K562 (cell line): ENCODE data around the gene SRI. TPM values are rescaled to one million over a fixed set of nuclear protein-coding genes. Genes with fewer than 3 reads are reported as not detected.

Source experiments
- ATAC-seq: fragments of 200-7000 bp; cut with Tn5 transposase; 3 replicates; pipeline ENCODE4 v1.9.1; 2020; ENCODE audit warnings: moderate library complexity
- BruUV-seq: library from RNA; stranded (reverse); fragments of 400-500 nt; replicated peaks from 2 replicates; lab custom pipeline; 2021; lab: Mats Ljungman, UMichigan
- CTCF ChIA-PET: fragments of 300-600 bp; formaldehyde crosslinking; extraction: SDS; loops from one replicate; lab custom pipeline; 2021; ENCODE audit warnings: low intra/inter-chr PET ratio; lab: Yijun Ruan, JAX
- POLR2A ChIA-PET: fragments of 300-600, 350-650 bp; sonication (Branson Sonifier 250); formaldehyde crosslinking; extraction: SDS; loops from one replicate; lab custom pipeline; 2021; ENCODE audit warnings: antibody characterized with exemption, inconsistent platforms; lab: Yijun Ruan, JAX
- DNase-seq, 4 experiments: peaks; one replicate each; pipeline versions ENCODE4 v3.0.0 to v3.0.0-alpha.2; 2011 to 2018; ENCODE audit warnings: low spot score in 3 of 4, mixed read lengths in 3 of 4; ENCODE audit errors: extremely low read depth in 1 of 4
- FAIRE-seq: peaks from 2 replicates; lab custom pipeline; 2011; peaks lifted over from hg19 to GRCh38; lab: Jason Lieb, UNC
- H2AFZ ChIP-seq: 2 replicates; pipeline ENCODE4 v1.6.0; 2011; ENCODE audit warnings: low read depth, low read length, control low read depth, inconsistent platforms
- H3K27ac ChIP-seq: fragments of 200-600 bp; 3 replicates; pipeline ENCODE4 v1.8.0; 2011; ENCODE audit warnings: low read depth, mild to moderate bottlenecking, control low read depth, inconsistent platforms, low read length, moderate library complexity, mixed read lengths; ENCODE audit errors: extremely low read depth
- H3K27me3 ChIP-seq, 2 experiments: fragments of 300-600 bp in 1 of 2; 2 replicates in 1 of 2; 3 replicates in 1 of 2; pipeline versions ENCODE4 v1.6.0 to v1.8.0; 2011; ENCODE audit warnings: inconsistent platforms in 2 of 2, low read length in 2 of 2, mild to moderate bottlenecking in 1 of 2, mixed read lengths in 1 of 2, moderate library complexity in 1 of 2; ENCODE audit not compliant: control insufficient read depth in 2 of 2, insufficient read depth in 2 of 2
- H3K36me3 ChIP-seq: fragments of 300-600 bp; 3 replicates; pipeline ENCODE4 v1.8.0; 2011; ENCODE audit warnings: mild to moderate bottlenecking, low read length, inconsistent platforms; ENCODE audit not compliant: control insufficient read depth, insufficient read depth
- H3K4me1 ChIP-seq, 2 experiments: fragments of 200-600 bp in 1 of 2; replicated peaks in 1 of 2; 2 replicates in 1 of 2; 3 replicates in 1 of 2; pipeline versions ENCODE4 v1.5.1 to v1.8.0; 2011; ENCODE audit warnings: inconsistent platforms in 2 of 2, low read length in 2 of 2, mild to moderate bottlenecking in 1 of 2, mixed read lengths in 1 of 2, moderate library complexity in 1 of 2; ENCODE audit not compliant: control insufficient read depth in 2 of 2, insufficient read depth in 2 of 2
- H3K4me2 ChIP-seq: 2 replicates; pipeline ENCODE4 v1.6.1; 2011; ENCODE audit warnings: low read length, control low read depth, inconsistent platforms, mixed read lengths; ENCODE audit not compliant: insufficient read depth
- H3K4me3 ChIP-seq: fragments of 200-600 bp; sonication (generic), shearing (Covaris generic); 2 replicates; pipeline ENCODE4 v1.5.1; 2016; ENCODE audit warnings: control low read depth, inconsistent platforms
- H3K79me2 ChIP-seq: fragments of 200-600 bp; 3 replicates; pipeline ENCODE4 v1.8.0; 2011; ENCODE audit warnings: low read length, inconsistent platforms; ENCODE audit not compliant: control insufficient read depth, insufficient read depth
- H3K9ac ChIP-seq, 2 experiments: 2 replicates each; pipeline versions ENCODE4 v1.6.0 to v1.6.1; 2011; ENCODE audit warnings: low read depth in 2 of 2, low read length in 2 of 2, control low read depth in 1 of 2, inconsistent platforms in 1 of 2, mild to moderate bottlenecking in 1 of 2, mixed read lengths in 1 of 2; ENCODE audit not compliant: insufficient read depth in 1 of 2
- H3K9me1 ChIP-seq: one replicate; pipeline ENCODE4 v1.6.0; 2011; ENCODE audit warnings: inconsistent platforms, mild to moderate bottlenecking, low read length, moderate library complexity; ENCODE audit not compliant: control insufficient read depth, insufficient read depth
- H3K9me3 ChIP-seq: replicated peaks from 2 replicates; pipeline ENCODE4 v1.5.1; 2011; ENCODE audit warnings: low read depth, low read length, inconsistent platforms; ENCODE audit not compliant: control insufficient read depth, insufficient read depth
- H4K20me1 ChIP-seq: replicated peaks from 2 replicates; pipeline ENCODE4 v1.6.1; 2011; ENCODE audit warnings: low read length, inconsistent platforms, mixed read lengths; ENCODE audit not compliant: control insufficient read depth, insufficient read depth
- ELF2 ChIP-seq: fragments of 250-450 bp; sonication (Bioruptor Pico); IDR thresholded peaks from 2 replicates; pipeline ENCODE4 v1.5.0; 2021; ENCODE audit warnings: mild to moderate bottlenecking
- ESRRA ChIP-seq: fragments of 450-650 bp; IDR thresholded peaks from 2 replicates; pipeline ENCODE4 v1.6.1; 2014; ENCODE audit warnings: low read depth, mild to moderate bottlenecking, moderate library complexity, borderline replicate concordance
- HCFC1 ChIP-seq: IDR thresholded peaks from 2 replicates; pipeline ENCODE4 v1.6.1; 2012; ENCODE audit warnings: low read depth, low read length, improper control_type of control experiment
- IRF1 ChIP-seq: sonication (generic); formaldehyde crosslinking; IDR thresholded peaks from 2 replicates; pipeline ENCODE4 v1.8.0; 2022; ENCODE audit warnings: missing genetic modification reagents, mild to moderate bottlenecking, borderline replicate concordance
- PHF8 ChIP-seq: fragments of 200-600 bp; sonication (generic); IDR thresholded peaks from 2 replicates; pipeline ENCODE4 v1.6.1; 2012; ENCODE audit warnings: mixed run types, mild to moderate bottlenecking, inconsistent platforms, low read length, moderate library complexity, borderline replicate concordance
- REST ChIP-seq, 2 experiments: fragments of 450-650 bp; formaldehyde crosslinking in 1 of 2; IDR thresholded peaks; 2 replicates each; pipeline versions ENCODE4 v1.4.0 to v1.6.1; 2014 to 2020; ENCODE audit warnings: mild to moderate bottlenecking in 2 of 2, borderline replicate concordance in 1 of 2, low read depth in 1 of 2
- RUNX1 ChIP-seq: sonication (generic); IDR thresholded peaks from 2 replicates; pipeline ENCODE4 v1.6.1; 2016; ENCODE audit warnings: antibody characterized with exemption, low read depth
- WGBS: fragments of 100-300 bp; shearing (Covaris generic); methylation state at CpG from one replicate; pipeline ENCODE4 v1.1.6; 2016; ENCODE audit warnings: low coverage, mixed read lengths; ENCODE audit not compliant: insufficient coverage; ENCODE audit errors: missing lambda C conversion rate; 5-methylcytosine and 5-hydroxymethylcytosine counted together
- in situ Hi-C: fragments of 300-500 bp; cut with MboI; formaldehyde crosslinking; loops from 4 replicates; pipeline ENCODE4 v1.15.0; 2018; ENCODE audit warnings: inconsistent platforms, mixed read lengths
- intact Hi-C: fragments of 100-400 bp; cut with micrococcal nuclease; formaldehyde crosslinking; loops from 2 replicates; pipeline ENCODE4 v1.14.2; 2022
- polyA plus RNA-seq, 8 experiments: library from polyadenylated mRNA; depleted of rRNA in 4 of 8; stranded (reverse) in 5 of 8; unstranded in 3 of 8; fragments of >200 nt; fragmentation: Nextera tagmentation in 2 of 8; fragmentation: Illumina TruSeq in 1 of 8; extraction: Ambion mirVana in 2 of 8; extraction: Trizol in 1 of 8; gene quantifications; 2 replicates each; pipeline versions ENCODE4 v1.2.1 to v1.2.3, GENCODE V29; 2011 to 2014; ENCODE audit warnings: inconsistent platforms in 1 of 8, missing spikeins in 1 of 8
- total RNA-seq, 7 experiments: library from RNA; depleted of rRNA in 6 of 7; stranded (reverse); fragments of >200 nt in 6 of 7; fragmentation: Illumina TruSeq in 2 of 7; extraction: Trizol in 2 of 7; gene quantifications; 2 replicates each; pipeline versions ENCODE4 v1.2.1 to v1.2.3, GENCODE V29; 2011 to 2021; ENCODE audit warnings: low replicate concordance in 1 of 7

Gene SRI
- total and polyA plus RNA-seq, 9 of the 15 experiments (the other 6 are each of a cell fraction or from before 2014, with no cell fraction given) = 56.4 to 158 (median 119) TPM

- DNase-seq (no peak), ATAC-seq (no peak), FAIRE-seq (no peak)
- H3K79me2 ChIP-seq = no peaks in the 10 kb centered on the region
- in situ Hi-C loops (no loop called here), intact Hi-C loops (no loop called here)
- ChIA-PET CTCF (interaction anchor here (0.7 kb wide), 1 partner anchor 26 kb away, joined by 3 read pairs; no protein-coding TSS in a partner anchor), POLR2A (interaction anchor here (1.3 to 1.7 kb wide), 2 partner anchors 9 to 12 kb away, joined by 3 read pairs; no protein-coding TSS in a partner anchor)
- TF ChIP-seq REST (IDR thresholded peaks at IDR 0.05; ENCODE audit: borderline replicate concordance) (no peak), REST (CRISPR knock-in tag; IDR thresholded peaks at IDR 0.05; ENCODE audit: low read depth) (no peak), ESRRA (no peak), ELF2 (no peak), PHF8 (no peak), HCFC1 (no peak), IRF1 (no peak), RUNX1 (no peak)
- WGBS = 88% methylated on average over 3 of the region's 3 CpGs
- no peak overlapping the region for H3K4me2 ChIP-seq
- H4K20me1 ChIP-seq = no peaks in the 10 kb centered on the region
- H3K4me1 ChIP-seq = peaks cover 0 to 16% of the 10 kb centered on the region in 2 experiments; a peak in 2 of 5 replicates
- no peak overlapping the region for H2AFZ ChIP-seq
- no peak overlapping the region for H3K4me3 ChIP-seq
- no TSS peak for BruUV-seq
- no peaks in the 10 kb centered on the region for H3K9me3 ChIP-seq
- H3K27me3 ChIP-seq = no peaks in the 10 kb centered on the region
- no peaks in the 10 kb centered on the region for H3K9me1 ChIP-seq
- peaks cover 75% of the 10 kb centered on the region for H3K36me3 ChIP-seq
- no peak overlapping the region for H3K27ac ChIP-seq
- H3K9ac ChIP-seq = no peak overlapping the region
Observed at GRCh38 chr7:88208521-88208920, 11.3 kb downstream of the SRI start.
